HepG2 (cell line): ENCODE results near the gene PDXDC1. TPM values are rescaled to one million over a fixed set of nuclear protein-coding genes. Genes with fewer than 3 reads are reported as not detected.

ENCODE experiments used
- FOXA1 ChIP-seq, 2 experiments: fragments of 450-650 bp in 1 of 2; sonication (generic) in 1 of 2; formaldehyde crosslinking in 1 of 2; IDR thresholded peaks; 2 replicates each; pipeline versions ENCODE4 v1.4.0 to v1.6.1; 2016 to 2020; ENCODE audit warnings: missing genetic modification reagents in 1 of 2
- HOXA7 ChIP-seq: sonication (generic); formaldehyde crosslinking; IDR thresholded peaks from 2 replicates; pipeline ENCODE4 v1.8.1; 2022; ENCODE audit warnings: mild to moderate bottlenecking, missing genetic modification reagents, moderate library complexity
- MAF1 ChIP-seq: sonication (generic); formaldehyde crosslinking; IDR thresholded peaks from 2 replicates; pipeline ENCODE4 v1.5.0; 2020; ENCODE audit warnings: missing genetic modification reagents, borderline replicate concordance
- MBD4 ChIP-seq: IDR thresholded peaks from 2 replicates; pipeline ENCODE4 v1.6.1; 2012; ENCODE audit warnings: low read length, inconsistent platforms, borderline replicate concordance
- MEF2D ChIP-seq: sonication (generic); formaldehyde crosslinking; IDR thresholded peaks from 2 replicates; pipeline ENCODE4 v1.5.1; 2020; ENCODE audit warnings: mild to moderate bottlenecking, missing genetic modification reagents
- PHF8 ChIP-seq: sonication (generic); formaldehyde crosslinking; IDR thresholded peaks from 2 replicates; pipeline ENCODE4 v1.5.0; 2020; ENCODE audit warnings: missing genetic modification reagents
- POLR2AphosphoS5 ChIP-seq: IDR thresholded peaks from 2 replicates; pipeline ENCODE4 v1.6.1; 2012; ENCODE audit warnings: low read depth, low read length
- SMC3 ChIP-seq: IDR thresholded peaks from 2 replicates; pipeline ENCODE4 v1.6.1; 2011; ENCODE audit warnings: low read length, improper control_type of control experiment
- ZNF256 ChIP-seq: sonication (generic); formaldehyde crosslinking; conservative IDR thresholded peaks from 2 replicates; pipeline ENCODE4 v1.4.0; 2020; ENCODE audit warnings: missing genetic modification reagents
- ZNF337 ChIP-seq: sonication (generic); formaldehyde crosslinking; IDR thresholded peaks from 2 replicates; pipeline ENCODE4 v1.5.1; 2020; ENCODE audit warnings: missing genetic modification reagents, low read depth, mild to moderate bottlenecking, borderline replicate concordance
- ZNF44 ChIP-seq: sonication (generic); formaldehyde crosslinking; IDR thresholded peaks from 2 replicates; pipeline ENCODE4 v1.5.1; 2020; ENCODE audit warnings: mild to moderate bottlenecking, missing genetic modification reagents
- ZNF605 ChIP-seq: sonication (generic); formaldehyde crosslinking; IDR thresholded peaks from 2 replicates; pipeline ENCODE4 v1.8.0; 2022; ENCODE audit warnings: mild to moderate bottlenecking, missing genetic modification reagents
- ZNF652 ChIP-seq: IDR thresholded peaks from 2 replicates; pipeline ENCODE4 v1.6.1; 2016; ENCODE audit warnings: low read depth, borderline replicate concordance
- ZNF749 ChIP-seq: sonication (generic); formaldehyde crosslinking; IDR thresholded peaks from 2 replicates; pipeline ENCODE4 v1.8.0; 2022; ENCODE audit warnings: mild to moderate bottlenecking, missing genetic modification reagents, moderate library complexity, borderline replicate concordance
- ZNF816 ChIP-seq: sonication (generic); formaldehyde crosslinking; IDR thresholded peaks from 2 replicates; pipeline ENCODE4 v1.8.0; 2022; ENCODE audit warnings: missing genetic modification reagents, mild to moderate bottlenecking, borderline replicate concordance
- polyA plus RNA-seq, 8 experiments: library from polyadenylated mRNA; depleted of rRNA in 3 of 8; stranded (reverse) in 7 of 8; unstranded in 1 of 8; fragments of >200 nt; fragmentation: Illumina TruSeq in 4 of 8; extraction: Trizol in 4 of 8; gene quantifications; 2 replicates each; pipeline versions ENCODE4 v1.2.1 to v1.2.3, GENCODE V29; 2011 to 2016; ENCODE audit warnings: low read depth in 4 of 8, missing spikeins in 1 of 8, mixed read lengths in 1 of 8; ENCODE audit not compliant: insufficient read depth in 1 of 8
- total RNA-seq, 5 experiments: library from RNA; depleted of rRNA; stranded (reverse); fragments of >200 nt; fragmentation: Illumina TruSeq; extraction: Trizol; gene quantifications; 2 replicates each; pipeline ENCODE4 v1.2.3, GENCODE V29; 2016; ENCODE audit warnings: low read depth in 1 of 5
- TF ChIP-seq, protein P1 (sequence below): sonication (generic); formaldehyde crosslinking; IDR thresholded peaks from 2 replicates; pipeline ENCODE4 v1.4.0; 2020; ENCODE audit warnings: missing genetic modification reagents, mild to moderate bottlenecking, borderline replicate concordance
- TF ChIP-seq, protein P2 (sequence below): sonication (generic); formaldehyde crosslinking; IDR thresholded peaks from 2 replicates; pipeline ENCODE4 v1.8.0; 2022; ENCODE audit warnings: mild to moderate bottlenecking, missing genetic modification reagents
- TF ChIP-seq, protein P3 (sequence below): sonication (generic); formaldehyde crosslinking; IDR thresholded peaks from 2 replicates; pipeline ENCODE4 v1.9.0; 2021; ENCODE audit warnings: missing genetic modification reagents, borderline replicate concordance
- TF ChIP-seq, protein P4 (sequence below): sonication (generic); formaldehyde crosslinking; IDR thresholded peaks from 2 replicates; pipeline ENCODE4 v1.4.0; 2020; ENCODE audit warnings: missing genetic modification reagents
- TF ChIP-seq, protein P5 (sequence below): fragments of 450-650 bp; IDR thresholded peaks from 2 replicates; pipeline ENCODE4 v1.6.1; 2017

The PDXDC1 gene
- total and polyA plus RNA-seq, 2 of the 13 experiments (the other 11 are each of a cell fraction or from before 2014, with no cell fraction given), result 133 to 169 TPM

DNA sequence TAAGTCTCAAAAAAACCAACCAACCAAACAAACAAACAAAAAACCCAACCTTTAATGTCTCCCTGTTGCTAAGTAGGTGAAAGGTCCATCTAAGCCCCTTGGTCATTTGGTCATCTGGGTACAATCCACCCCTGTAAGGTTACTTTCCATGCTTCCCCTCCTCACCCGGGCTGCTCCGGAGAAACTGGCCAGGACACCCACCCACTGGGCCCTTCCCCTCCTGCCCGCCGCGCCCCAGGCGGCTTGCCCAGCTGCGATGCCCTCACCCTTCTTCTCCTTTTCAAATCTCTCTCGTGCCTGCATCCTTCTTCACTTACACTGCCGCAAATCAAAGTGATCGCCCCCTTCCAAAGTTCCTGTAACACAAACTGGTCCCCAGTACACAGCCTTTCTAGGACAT is 79.1 kb downstream of the PDXDC1 start (continued):
- TF ChIP-seq, protein P1, sequence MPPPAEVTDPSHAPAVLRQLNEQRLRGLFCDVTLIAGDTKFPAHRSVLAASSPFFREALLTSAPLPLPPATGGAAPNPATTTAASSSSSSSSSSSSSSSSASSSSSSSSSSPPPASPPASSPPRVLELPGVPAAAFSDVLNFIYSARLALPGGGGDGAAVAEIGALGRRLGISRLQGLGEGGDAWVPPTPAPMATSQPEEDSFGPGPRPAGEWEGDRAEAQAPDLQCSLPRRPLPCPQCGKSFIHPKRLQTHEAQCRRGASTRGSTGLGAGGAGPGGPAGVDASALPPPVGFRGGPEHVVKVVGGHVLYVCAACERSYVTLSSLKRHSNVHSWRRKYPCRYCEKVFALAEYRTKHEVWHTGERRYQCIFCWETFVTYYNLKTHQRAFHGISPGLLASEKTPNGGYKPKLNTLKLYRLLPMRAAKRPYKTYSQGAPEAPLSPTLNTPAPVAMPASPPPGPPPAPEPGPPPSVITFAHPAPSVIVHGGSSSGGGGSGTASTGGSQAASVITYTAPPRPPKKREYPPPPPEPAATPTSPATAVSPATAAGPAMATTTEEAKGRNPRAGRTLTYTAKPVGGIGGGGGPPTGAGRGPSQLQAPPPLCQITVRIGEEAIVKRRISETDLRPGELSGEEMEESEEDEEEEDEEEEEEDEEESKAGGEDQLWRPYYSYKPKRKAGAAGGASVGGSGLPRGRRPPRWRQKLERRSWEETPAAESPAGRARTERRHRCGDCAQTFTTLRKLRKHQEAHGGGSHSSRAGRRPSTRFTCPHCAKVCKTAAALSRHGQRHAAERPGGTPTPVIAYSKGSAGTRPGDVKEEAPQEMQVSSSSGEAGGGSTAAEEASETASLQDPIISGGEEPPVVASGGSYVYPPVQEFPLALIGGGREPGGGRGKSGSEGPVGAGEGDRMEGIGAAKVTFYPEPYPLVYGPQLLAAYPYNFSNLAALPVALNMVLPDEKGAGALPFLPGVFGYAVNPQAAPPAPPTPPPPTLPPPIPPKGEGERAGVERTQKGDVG (CRISPR knock-in tag), result no peak
- TF ChIP-seq, protein P2, sequence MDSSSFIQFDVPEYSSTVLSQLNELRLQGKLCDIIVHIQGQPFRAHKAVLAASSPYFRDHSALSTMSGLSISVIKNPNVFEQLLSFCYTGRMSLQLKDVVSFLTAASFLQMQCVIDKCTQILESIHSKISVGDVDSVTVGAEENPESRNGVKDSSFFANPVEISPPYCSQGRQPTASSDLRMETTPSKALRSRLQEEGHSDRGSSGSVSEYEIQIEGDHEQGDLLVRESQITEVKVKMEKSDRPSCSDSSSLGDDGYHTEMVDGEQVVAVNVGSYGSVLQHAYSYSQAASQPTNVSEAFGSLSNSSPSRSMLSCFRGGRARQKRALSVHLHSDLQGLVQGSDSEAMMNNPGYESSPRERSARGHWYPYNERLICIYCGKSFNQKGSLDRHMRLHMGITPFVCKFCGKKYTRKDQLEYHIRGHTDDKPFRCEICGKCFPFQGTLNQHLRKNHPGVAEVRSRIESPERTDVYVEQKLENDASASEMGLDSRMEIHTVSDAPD (CRISPR knock-in tag), result no peak
- TF ChIP-seq POLR2AphosphoS5 (no peak), MAF1 (CRISPR knock-in tag) (no peak), ZNF816 (CRISPR knock-in tag) (no peak), MBD4 (no peak), ZNF256 (no peak), SMC3 (no peak), ZNF652 (CRISPR knock-in tag) (no peak), ZNF44 (CRISPR knock-in tag) (no peak), ZNF749 (CRISPR knock-in tag) (no peak), HOXA7 (no peak), MEF2D (0 out of 2 replicates have a peak, but pooled peaks have one; percentile 22), ZNF337 (CRISPR knock-in tag) (no peak), ZNF605 (CRISPR knock-in tag) (no peak), FOXA1 (IDR thresholded peaks at IDR 0.05) (no peak), FOXA1 (CRISPR knock-in tag; IDR thresholded peaks at IDR 0.05) (no peak), PHF8 (CRISPR knock-in tag) (no peak)
- TF ChIP-seq, protein P3, sequence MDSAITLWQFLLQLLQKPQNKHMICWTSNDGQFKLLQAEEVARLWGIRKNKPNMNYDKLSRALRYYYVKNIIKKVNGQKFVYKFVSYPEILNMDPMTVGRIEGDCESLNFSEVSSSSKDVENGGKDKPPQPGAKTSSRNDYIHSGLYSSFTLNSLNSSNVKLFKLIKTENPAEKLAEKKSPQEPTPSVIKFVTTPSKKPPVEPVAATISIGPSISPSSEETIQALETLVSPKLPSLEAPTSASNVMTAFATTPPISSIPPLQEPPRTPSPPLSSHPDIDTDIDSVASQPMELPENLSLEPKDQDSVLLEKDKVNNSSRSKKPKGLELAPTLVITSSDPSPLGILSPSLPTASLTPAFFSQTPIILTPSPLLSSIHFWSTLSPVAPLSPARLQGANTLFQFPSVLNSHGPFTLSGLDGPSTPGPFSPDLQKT, result no peak
- TF ChIP-seq, protein P4, sequence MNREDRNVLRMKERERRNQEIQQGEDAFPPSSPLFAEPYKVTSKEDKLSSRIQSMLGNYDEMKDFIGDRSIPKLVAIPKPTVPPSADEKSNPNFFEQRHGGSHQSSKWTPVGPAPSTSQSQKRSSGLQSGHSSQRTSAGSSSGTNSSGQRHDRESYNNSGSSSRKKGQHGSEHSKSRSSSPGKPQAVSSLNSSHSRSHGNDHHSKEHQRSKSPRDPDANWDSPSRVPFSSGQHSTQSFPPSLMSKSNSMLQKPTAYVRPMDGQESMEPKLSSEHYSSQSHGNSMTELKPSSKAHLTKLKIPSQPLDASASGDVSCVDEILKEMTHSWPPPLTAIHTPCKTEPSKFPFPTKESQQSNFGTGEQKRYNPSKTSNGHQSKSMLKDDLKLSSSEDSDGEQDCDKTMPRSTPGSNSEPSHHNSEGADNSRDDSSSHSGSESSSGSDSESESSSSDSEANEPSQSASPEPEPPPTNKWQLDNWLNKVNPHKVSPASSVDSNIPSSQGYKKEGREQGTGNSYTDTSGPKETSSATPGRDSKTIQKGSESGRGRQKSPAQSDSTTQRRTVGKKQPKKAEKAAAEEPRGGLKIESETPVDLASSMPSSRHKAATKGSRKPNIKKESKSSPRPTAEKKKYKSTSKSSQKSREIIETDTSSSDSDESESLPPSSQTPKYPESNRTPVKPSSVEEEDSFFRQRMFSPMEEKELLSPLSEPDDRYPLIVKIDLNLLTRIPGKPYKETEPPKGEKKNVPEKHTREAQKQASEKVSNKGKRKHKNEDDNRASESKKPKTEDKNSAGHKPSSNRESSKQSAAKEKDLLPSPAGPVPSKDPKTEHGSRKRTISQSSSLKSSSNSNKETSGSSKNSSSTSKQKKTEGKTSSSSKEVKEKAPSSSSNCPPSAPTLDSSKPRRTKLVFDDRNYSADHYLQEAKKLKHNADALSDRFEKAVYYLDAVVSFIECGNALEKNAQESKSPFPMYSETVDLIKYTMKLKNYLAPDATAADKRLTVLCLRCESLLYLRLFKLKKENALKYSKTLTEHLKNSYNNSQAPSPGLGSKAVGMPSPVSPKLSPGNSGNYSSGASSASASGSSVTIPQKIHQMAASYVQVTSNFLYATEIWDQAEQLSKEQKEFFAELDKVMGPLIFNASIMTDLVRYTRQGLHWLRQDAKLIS (CRISPR knock-in tag), result no peak
- TF ChIP-seq, protein P5, sequence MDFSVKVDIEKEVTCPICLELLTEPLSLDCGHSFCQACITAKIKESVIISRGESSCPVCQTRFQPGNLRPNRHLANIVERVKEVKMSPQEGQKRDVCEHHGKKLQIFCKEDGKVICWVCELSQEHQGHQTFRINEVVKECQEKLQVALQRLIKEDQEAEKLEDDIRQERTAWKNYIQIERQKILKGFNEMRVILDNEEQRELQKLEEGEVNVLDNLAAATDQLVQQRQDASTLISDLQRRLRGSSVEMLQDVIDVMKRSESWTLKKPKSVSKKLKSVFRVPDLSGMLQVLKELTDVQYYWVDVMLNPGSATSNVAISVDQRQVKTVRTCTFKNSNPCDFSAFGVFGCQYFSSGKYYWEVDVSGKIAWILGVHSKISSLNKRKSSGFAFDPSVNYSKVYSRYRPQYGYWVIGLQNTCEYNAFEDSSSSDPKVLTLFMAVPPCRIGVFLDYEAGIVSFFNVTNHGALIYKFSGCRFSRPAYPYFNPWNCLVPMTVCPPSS, result no peak
